ENCODE measurements around the gene UCK1. TPM values are rescaled to one million over a fixed set of nuclear protein-coding genes. Genes with fewer than 3 reads are reported as not detected.
A peak's percentile ranks its signal among the peaks of the same experiment; 100 is the strongest.

Gene UCK1
- total RNA-seq, 6 donors from 2014 or later = 27.8 to 36.7 (median 29.4) TPM

- Histone ChIP-seq H3K27me3 (no peaks in the 10 kb centered on the region), H3K9me3 (no peaks in the 10 kb centered on the region), H3K4me3 (no peak overlapping the region), H3K27ac (no peak overlapping the region), H3K36me3 (peaks cover 59 to 100% (median 92%) of the 10 kb centered on the region in 4 donors), H3K4me1 (no peaks in the 10 kb centered on the region)
- no peak for TF ChIP-seq POLR2A (IDR thresholded peaks at IDR 0.05)
- TF ChIP-seq, protein P1, sequence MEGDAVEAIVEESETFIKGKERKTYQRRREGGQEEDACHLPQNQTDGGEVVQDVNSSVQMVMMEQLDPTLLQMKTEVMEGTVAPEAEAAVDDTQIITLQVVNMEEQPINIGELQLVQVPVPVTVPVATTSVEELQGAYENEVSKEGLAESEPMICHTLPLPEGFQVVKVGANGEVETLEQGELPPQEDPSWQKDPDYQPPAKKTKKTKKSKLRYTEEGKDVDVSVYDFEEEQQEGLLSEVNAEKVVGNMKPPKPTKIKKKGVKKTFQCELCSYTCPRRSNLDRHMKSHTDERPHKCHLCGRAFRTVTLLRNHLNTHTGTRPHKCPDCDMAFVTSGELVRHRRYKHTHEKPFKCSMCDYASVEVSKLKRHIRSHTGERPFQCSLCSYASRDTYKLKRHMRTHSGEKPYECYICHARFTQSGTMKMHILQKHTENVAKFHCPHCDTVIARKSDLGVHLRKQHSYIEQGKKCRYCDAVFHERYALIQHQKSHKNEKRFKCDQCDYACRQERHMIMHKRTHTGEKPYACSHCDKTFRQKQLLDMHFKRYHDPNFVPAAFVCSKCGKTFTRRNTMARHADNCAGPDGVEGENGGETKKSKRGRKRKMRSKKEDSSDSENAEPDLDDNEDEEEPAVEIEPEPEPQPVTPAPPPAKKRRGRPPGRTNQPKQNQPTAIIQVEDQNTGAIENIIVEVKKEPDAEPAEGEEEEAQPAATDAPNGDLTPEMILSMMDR (IDR thresholded peaks at IDR 0.05) = no peak
- DNase-seq = no peak
- 89% methylated on average over 19 of the region's 19 CpGs for WGBS, 2 donors
- ATAC-seq (ENCODE audit: low FRiP score in 2 of 2) = no peak
These were observed 53.1 kb downstream of the UCK1 start for GRCh38 chr9:131477816-131478419.

GRCh38 chr9:131477367-131477766 is 53.7 kb downstream of the UCK1 start:
- H3K9me3 ChIP-seq = no peaks in the 10 kb centered on the region
- H3K4me3 ChIP-seq = no peak overlapping the region
- H3K27me3 ChIP-seq = no peaks in the 10 kb centered on the region
- TF ChIP-seq EP300 (IDR thresholded peaks at IDR 0.05) (no peak), POLR2AphosphoS5 (IDR thresholded peaks at IDR 0.05) (no peak), POLR2A (IDR thresholded peaks at IDR 0.05) (no peak)
- TF ChIP-seq, protein P1 (IDR thresholded peaks at IDR 0.05) = no peak
- WGBS, 2 donors = 83 to 100% methylated on average over 5 to 7 of the region's 11 CpGs
- ATAC-seq (ENCODE audit: low FRiP score in 2 of 2) (no peak), DNase-seq (no peak)
- no peak overlapping the region for H3K27ac ChIP-seq
- H3K36me3 ChIP-seq = peaks cover 57 to 100% (median 93%) of the 10 kb centered on the region in 4 donors
- H3K4me1 ChIP-seq = no peaks in the 10 kb centered on the region

DNA sequence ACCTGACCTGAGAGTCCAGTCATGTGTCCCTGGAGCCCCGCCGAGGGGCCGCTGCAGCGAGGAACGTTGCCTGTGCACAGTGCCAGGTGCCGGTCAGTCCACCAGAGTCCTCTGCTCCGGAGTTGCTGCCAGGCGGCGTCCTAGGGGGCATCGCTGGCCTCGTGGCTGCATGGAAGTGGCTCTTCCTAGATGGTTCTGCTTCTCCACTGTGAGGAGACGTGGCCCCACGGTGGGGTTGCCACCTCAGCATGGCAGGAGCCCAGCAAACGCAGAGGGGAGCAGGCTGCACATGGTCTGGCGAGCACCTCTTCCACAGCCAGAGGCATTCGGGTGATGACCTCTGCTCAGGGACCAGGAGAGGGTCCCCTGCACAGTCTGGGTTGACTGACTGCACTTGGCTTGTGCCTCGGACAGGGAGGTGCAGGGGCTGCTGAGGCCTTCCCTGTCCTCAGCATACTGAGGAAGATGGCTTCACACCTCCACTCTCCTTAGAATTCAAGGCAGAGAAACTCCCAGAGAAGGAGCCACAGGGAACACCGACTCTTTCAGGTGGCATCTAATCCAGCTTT is 54.2 kb downstream of the UCK1 start:
- Histone ChIP-seq H3K9me3 (no peaks in the 10 kb centered on the region), H3K4me1 (no peaks in the 10 kb centered on the region), H3K4me3 (no peak overlapping the region), H3K27me3 (no peaks in the 10 kb centered on the region), H3K27ac (no peak overlapping the region), H3K36me3 (peaks cover 53 to 100% (median 90%) of the 10 kb centered on the region in 4 donors)
- WGBS, 2 donors = 93 to 94% methylated on average over 9 to 10 of the region's 18 CpGs
- ATAC-seq (ENCODE audit: low FRiP score in 2 of 2) (no peak), DNase-seq (no peak)
- TF ChIP-seq POLR2AphosphoS5 (IDR thresholded peaks at IDR 0.05) (no peak), POLR2A (IDR thresholded peaks at IDR 0.05) (no peak), EP300 (IDR thresholded peaks at IDR 0.05) (no peak)
- TF ChIP-seq, protein P1 (IDR thresholded peaks at IDR 0.05) = no peak

GRCh38 chr9:131475956-131476776 is 54.9 kb downstream of the UCK1 start:
- no peaks in the 10 kb centered on the region for H3K27me3 ChIP-seq
- no peak overlapping the region for H3K27ac ChIP-seq
- 91 to 94% methylated on average over 34 to 40 of the region's 40 CpGs for WGBS, 2 donors
- H3K4me3 ChIP-seq = no peak overlapping the region
- peak in 1 of 2 donors; percentile 72 for DNase-seq
- no peak for TF ChIP-seq EP300 (IDR thresholded peaks at IDR 0.05)
- TF ChIP-seq, protein P1 (IDR thresholded peaks at IDR 0.05) = peak in 4 of 6 experiments; percentile 21 to 39 (median 28)
- no peaks in the 10 kb centered on the region for H3K4me1 ChIP-seq
- peak in 1 of 2 donors; percentile 14 for ATAC-seq (ENCODE audit: low FRiP score in 2 of 2)
- peaks cover 48 to 100% (median 90%) of the 10 kb centered on the region in 4 donors for H3K36me3 ChIP-seq
- no peaks in the 10 kb centered on the region for H3K9me3 ChIP-seq
